HG03439 (cell line): ENCODE measurements around the gene OR2H2.

Experiments
- ATAC-seq: cut with Tn5 transposase; IDR thresholded peaks from one replicate; pipeline ENCODE4 v1.9.1; 2021; ENCODE audit warnings: mild to moderate bottlenecking, moderate library complexity; ENCODE audit not compliant: unreplicated experiment

The OR2H2 gene

DNA sequence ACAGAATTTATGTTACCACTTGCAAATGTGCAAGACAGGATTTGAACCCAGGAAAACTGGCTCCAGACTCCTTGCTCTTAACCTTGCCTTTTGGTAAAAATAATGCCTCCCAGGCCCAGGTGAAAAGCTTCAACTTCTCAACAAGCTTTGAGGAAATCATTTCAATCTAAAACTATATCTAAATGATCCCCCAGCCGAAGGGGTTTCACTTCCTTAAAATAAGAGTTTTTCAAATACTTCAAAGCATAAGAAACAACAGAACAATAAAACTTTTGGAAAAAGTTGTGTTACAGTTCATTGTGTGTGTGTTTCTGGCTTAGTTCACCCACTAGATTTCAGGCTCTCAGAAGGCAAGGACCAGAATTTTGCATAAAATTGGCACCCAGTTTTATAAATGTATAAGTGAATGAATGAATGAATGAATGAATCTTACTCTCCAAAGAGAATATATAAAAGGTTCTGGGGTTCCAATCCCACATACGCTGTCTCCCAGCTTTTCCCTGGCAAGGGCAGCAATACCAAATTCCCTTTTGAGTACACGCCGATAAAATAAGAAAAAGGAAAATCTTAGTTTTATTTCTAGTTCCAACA lies 5.4 kb downstream of the OR2H2 start:
- ATAC-seq, result no peak

GRCh38 chr6:29591677-29592076 lies 6.8 kb downstream of the OR2H2 start:
- ATAC-seq, result no peak

GRCh38 chr6:29593199-29593855 lies 8.4 kb downstream of the OR2H2 start:
- no peak for ATAC-seq

DNA sequence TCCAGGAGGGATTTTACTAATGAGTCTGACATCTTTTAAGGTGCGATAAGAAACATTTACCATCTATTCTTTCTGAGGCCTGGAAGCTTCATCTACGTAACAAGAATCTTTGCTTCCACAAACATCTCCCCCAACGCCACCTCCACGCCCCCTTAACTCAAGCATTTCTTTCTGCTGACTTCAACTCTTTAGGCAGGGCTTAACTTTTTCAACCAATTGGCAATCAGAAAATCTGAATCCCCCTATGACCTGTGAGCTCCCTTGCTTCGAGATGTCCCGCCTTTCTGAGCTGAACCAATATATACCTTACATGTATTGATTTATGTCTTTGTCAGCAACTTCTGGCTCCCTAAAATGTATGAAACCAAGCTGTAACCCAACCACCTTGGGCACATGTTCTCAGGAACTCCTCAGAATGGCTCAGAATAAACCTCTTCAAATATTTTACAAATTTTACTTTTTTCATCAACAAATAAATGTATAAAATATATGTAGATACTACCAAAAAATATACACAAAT lies 11.5 kb downstream of the OR2H2 start:
- no peak for ATAC-seq

DNA sequence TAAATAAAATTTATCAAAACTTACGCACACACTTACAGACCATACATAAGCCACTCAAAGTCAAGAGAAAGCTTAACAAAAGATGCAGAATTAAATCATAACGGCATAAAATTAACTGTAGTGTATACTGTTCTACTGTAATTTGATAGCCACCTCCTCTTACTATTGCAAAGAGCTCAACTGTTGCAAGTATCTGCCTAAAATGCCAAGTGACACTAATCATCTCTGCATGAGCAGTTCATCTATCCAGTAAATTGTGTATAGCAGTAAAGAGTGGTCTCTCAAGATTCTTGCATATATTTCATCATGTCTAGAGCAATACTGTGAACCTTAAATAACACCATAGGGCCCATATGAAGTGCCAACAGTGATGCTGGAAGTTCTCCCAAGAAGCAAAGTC lies 12.3 kb downstream of the OR2H2 start:
- no peak for ATAC-seq

DNA sequence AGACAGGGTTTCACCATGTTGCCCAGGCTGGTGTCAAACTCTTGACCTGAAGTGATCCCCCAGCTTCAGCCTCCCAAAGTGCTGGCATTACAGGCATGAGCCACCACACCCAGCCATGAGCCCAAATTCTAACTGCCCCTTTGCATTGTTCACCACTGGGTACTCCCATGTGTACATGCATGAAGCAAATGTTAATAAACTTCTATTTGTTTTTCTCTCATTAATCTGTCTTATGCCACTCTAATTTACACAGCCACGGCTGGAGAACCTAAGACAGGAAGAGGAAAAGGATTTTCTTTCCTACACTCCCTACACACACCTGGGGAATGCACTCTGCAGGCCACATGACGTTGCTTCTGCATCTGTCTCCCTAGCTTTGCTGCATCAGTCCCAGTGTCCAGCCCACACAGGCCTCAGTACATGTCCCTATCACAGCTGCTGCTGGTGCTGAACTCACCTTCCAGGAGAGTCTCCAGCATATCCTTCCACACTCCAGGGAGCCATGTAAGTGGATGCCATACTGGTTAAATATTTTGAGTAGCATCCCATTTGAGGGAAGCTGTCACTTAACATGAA lies 13.3 kb downstream of the OR2H2 start:
- no peak for ATAC-seq

- no peak for ATAC-seq
Observed at GRCh38 chr6:29602564-29603361, 17.8 kb downstream of the OR2H2 start.

- ATAC-seq, result no peak
Observed at GRCh38 chr6:29603456-29603855, 18.5 kb downstream of the OR2H2 start.

DNA sequence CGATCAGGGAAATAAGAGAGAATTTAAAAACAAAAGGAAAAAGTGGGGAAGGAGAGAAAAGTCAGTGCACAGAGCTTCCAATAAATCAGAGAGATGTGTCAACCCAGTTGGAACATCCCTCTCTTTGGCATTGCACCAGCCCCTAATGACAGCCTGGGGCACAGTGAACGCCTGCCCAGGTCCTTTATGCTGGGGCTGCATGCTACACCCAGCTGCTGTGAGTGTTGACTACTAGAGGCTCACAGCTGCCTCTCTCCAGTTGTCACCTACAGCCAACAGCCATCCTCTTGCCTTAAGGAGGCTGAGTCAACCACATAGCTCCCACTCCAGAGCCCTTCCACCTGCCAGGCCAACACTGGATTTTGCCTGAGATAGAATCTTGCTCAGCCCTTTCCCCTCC lies 19.0 kb downstream of the OR2H2 start:
- no peak for ATAC-seq

DNA sequence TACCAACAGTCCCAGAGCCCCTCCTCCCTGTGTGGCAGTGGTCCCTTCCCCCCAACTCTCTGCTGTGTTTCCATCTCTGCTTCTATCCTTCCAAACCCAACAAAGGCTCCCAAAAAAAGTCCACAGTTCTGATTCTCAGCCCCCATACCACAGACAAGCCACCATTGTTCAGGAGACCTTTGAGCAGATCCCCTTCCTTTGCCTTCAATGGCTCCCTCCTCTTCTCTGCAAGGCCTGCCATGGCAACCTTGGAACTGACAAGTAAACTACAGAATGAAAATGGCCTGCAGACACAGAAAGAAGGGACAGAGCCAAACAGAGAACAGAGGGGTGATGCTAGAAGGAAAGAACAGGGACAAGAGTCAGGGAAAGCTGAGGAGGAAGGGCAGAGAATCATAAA lies 23.2 kb downstream of the OR2H2 start:
- no peak for ATAC-seq

DNA sequence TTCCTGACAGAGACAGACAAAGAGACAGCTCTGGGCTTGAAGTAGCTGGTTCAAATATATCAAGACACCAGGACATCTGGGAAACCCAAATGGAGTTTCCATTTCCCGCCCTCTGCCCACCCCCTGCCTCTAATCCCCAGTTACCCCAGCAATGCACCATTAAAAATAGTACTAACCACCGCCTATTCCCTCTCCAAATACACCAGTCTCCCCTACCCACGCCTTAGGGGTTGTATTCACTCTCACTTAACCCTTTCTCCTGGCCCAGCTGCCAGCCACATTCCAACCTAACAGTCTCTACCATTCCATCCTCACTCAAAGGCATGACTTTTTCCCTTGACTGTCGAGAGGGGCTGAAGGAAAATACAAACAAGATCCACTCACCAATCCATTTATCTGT lies 25.6 kb downstream of the OR2H2 start:
- ATAC-seq, result no peak

DNA sequence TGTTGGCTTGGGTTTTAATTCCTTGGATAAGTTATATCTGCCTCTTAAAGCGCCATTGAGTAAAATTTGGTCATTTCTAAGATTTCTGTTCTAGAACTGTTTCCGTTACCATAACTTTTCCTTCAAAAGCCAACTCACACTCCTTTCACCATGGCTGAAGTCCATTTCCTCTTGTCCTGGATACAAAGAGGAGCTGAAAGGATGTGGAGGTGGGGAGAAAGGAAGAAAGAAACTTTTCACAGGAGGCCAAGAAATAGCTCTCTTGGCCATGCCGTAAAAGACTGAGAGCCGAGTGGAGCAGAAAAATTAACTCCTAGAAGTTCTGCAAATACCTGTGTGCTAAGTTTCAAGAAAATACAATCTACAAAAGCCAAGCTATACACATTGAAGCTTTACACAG lies 26.5 kb downstream of the OR2H2 start:
- ATAC-seq, result no peak

GRCh38 chr6:29617782-29618554 lies 33.0 kb downstream of the OR2H2 start:
- no peak for ATAC-seq

- ATAC-seq, result no peak
Observed at GRCh38 chr6:29619578-29620160, 34.7 kb downstream of the OR2H2 start.

- ATAC-seq, result no peak
Observed at GRCh38 chr6:29620630-29621029, 35.7 kb downstream of the OR2H2 start.

GRCh38 chr6:29624520-29624961 lies 39.6 kb downstream of the OR2H2 start:
- no peak for ATAC-seq

DNA sequence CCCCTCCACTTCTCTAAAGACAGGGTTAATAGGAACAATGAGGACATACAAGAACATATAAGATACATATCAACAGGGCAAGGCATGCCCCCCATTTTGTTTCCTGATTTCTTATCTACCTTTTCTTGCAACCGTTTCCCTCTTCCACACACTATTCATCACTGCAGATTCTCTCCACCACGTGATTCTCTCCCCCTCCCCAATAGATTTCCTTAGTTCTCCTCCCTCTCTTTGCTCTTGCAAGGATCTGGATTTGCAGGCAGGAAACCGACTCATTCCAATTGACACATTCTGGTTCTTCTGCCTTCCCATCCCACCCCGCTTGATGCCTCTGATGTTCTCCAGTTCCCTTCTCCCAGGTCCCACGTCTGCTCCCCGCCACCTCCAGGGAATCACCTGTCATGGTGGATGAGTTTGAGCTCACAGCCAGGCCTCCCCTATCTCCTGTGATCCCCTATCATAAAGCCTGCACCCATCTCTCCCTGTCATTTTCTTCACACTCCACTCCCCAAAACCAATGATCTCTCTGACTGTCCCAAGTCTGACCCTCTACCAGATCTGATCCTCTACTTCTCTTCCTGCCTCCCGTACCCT lies 40.5 kb downstream of the OR2H2 start:
- ATAC-seq, result no peak

DNA sequence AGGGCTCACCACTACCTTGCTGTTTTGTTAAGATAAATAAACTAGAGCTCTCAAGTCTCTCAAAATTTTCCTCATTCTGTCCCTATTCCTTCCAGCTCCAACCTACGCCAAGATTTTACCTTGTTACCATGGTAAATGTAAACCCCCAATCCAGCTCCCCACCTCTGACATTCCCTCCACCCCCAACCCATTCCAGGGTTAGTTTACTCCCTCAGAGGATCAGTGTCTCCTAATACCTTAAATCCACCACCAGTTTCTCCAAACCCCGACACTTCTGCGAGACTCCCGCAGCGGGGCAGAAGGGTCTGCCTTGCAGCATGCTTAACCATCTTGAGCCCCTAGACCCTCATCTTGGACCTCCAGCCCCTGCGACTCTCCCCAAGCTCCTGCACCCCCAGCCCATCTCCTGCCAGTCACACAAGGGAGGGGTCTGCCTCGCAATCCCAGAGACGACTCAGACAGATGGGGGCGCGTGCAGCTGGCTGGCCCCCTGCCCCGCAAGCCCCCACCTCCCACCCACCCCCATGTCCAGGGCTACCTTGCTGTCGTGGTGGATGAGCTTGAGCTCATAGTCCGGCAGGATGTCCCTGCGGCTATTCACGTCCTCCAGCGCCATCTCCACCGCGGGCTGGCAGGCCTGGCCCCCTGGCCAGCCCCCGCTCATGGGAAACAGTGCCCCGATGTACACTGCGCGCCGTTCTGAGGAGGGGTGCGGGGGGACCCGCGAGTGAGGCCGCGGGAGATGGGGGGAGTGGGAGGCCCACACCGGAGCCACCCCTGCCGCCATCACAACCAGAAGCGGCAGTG lies 42.2 kb downstream of the OR2H2 start:
- no peak for ATAC-seq

GRCh38 chr6:29627755-29628418 lies 43.0 kb downstream of the OR2H2 start:
- ATAC-seq, result no peak
